Measurements from ENCODE around the gene SLC22A3. TPM values are rescaled to one million over a fixed set of nuclear protein-coding genes. Genes with fewer than 3 reads are reported as not detected.
"Not testable (repeated sequence)": the region's sequence is repeated elsewhere in the genome, so short reads cannot be mapped to it uniquely, and the experiment has no call there.

Gene SLC22A3
- total and polyA plus RNA-seq, 3 donors from 2014 or later = 5.7 to 10.3 (median 6.9) TPM

DNA sequence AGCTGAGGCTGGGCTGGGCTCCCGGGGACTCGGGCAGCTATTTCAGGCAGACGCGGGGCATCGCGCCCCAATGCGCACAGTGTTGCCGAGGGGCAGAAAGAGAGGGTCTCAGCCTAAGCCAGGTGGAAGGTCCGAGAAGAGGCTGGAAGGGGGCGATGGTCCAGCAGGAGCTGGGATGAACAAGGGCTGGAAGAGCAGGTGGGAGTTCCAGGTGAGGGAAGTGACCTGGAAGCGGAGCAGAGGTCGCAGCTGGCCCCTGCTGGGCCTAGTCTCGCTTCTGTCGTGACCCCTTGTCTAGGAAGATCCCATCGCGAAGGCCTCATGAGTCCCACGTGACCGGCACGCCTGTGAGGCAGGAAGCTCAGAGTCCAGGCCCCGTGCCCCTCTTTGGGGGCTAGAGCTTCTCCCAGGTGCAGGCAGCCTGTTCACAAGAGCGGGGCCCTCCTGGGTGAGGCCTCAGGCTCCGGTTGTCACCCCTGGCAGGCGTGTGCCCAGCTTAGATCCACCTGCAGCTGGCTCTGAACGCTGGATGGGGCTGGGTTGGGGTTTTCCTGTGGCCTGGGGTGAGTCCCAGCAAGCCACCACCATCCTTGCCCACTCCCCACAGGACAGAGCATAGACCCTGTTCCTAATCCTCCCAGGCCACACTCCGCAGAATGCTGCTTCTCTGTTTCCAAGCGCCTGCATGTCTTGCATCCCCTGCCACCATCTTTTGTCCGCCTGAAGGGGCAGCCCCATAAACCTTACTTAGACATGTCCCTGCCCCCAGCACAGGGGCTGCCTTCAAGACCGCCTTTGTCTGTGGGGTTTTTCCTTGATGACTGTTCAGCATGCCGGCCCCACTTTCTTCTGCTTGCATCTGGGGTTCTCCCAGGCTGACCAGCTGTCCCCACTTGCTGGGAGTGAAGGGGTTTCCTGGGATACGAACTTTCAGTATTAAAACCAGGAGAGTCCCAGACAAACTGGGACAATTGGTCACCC is 15.1 kb downstream of the SLC22A3 start:
- Histone ChIP-seq H3K4me1 (no peaks in the 10 kb centered on the region), H3K36me3 (ENCODE audit: low read depth, missing control alignments) (no peaks in the 10 kb centered on the region), H3K27ac (no peak overlapping the region), H3K4me3 (peak overlapping the region in 1 of 2 donors; percentile 27), H3K9me3 (no peaks in the 10 kb centered on the region), H3K27me3 (no peaks in the 10 kb centered on the region)
- DNase-seq = no peak
- 70 to 74% methylated on average over 19 to 30 of the region's 30 CpGs for WGBS, 2 donors
- TF ChIP-seq CTCF (IDR thresholded peaks at IDR 0.05) (no peak), POLR2A (IDR thresholded peaks at IDR 0.05) (no peak)
- intact Hi-C loops (cut with DNase I; ENCODE audit: low total_unique reads) = no loop called here

DNA sequence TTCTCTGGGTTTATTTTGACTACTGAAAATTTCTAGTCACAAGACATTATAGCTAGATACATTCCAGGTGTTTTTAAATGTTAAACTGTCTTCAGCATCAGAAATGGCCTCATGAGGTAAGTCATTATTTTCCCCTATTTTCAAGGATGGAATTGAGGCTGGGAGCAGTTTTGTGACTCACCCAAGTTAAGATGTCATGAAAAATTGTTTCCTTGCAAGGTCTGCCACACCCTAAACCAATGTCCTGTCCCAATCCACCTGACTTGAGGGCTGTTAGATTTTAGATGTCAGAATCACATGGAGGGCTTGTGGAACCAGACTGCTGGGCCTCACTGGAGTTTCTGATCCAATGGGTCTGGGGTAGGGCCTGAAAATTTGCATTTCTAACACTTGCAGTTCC is 16.9 kb downstream of the SLC22A3 start:
- Histone ChIP-seq H3K9me3 (no peaks in the 10 kb centered on the region), H3K4me1 (no peaks in the 10 kb centered on the region), H3K27me3 (no peaks in the 10 kb centered on the region), H3K27ac (no peak overlapping the region), H3K4me3 (no peak overlapping the region), H3K36me3 (ENCODE audit: low read depth, missing control alignments) (no peaks in the 10 kb centered on the region)
- TF ChIP-seq POLR2A (IDR thresholded peaks at IDR 0.05) (no peak), CTCF (IDR thresholded peaks at IDR 0.05) (no peak)
- intact Hi-C loops (cut with DNase I; ENCODE audit: low total_unique reads) = no loop called here
- no peak for DNase-seq

- no peak overlapping the region for H3K4me3 ChIP-seq
- H3K4me1 ChIP-seq = no peaks in the 10 kb centered on the region
- TF ChIP-seq CTCF (IDR thresholded peaks at IDR 0.05) = no peak
- TF ChIP-seq POLR2A (IDR thresholded peaks at IDR 0.05) = no peak
- 75 to 81% methylated on average over 6 of the region's 6 CpGs for WGBS, 2 donors
- DNase-seq = no peak
- H3K27me3 ChIP-seq = no peaks in the 10 kb centered on the region
- H3K9me3 ChIP-seq = no peaks in the 10 kb centered on the region
- H3K27ac ChIP-seq = no peak overlapping the region
- H3K36me3 ChIP-seq (ENCODE audit: low read depth, missing control alignments) = no peaks in the 10 kb centered on the region
- intact Hi-C loops (cut with DNase I; ENCODE audit: low total_unique reads) = no loop called here
Observed at GRCh38 chr6:160367798-160368547, 19.8 kb downstream of the SLC22A3 start.

GRCh38 chr6:160368670-160369069 is 20.5 kb downstream of the SLC22A3 start:
- H3K36me3 ChIP-seq (ENCODE audit: low read depth, missing control alignments) = no peaks in the 10 kb centered on the region
- no peaks in the 10 kb centered on the region for H3K27me3 ChIP-seq
- DNase-seq = no peak
- no peak overlapping the region for H3K4me3 ChIP-seq
- H3K27ac ChIP-seq = no peak overlapping the region
- intact Hi-C loops (cut with DNase I; ENCODE audit: low total_unique reads) = no loop called here
- 76 to 85% methylated on average over 4 of the region's 4 CpGs for WGBS, 2 donors
- H3K9me3 ChIP-seq = no peaks in the 10 kb centered on the region
- TF ChIP-seq POLR2A (IDR thresholded peaks at IDR 0.05) (no peak), CTCF (IDR thresholded peaks at IDR 0.05) (no peak)
- no peaks in the 10 kb centered on the region for H3K4me1 ChIP-seq

DNA sequence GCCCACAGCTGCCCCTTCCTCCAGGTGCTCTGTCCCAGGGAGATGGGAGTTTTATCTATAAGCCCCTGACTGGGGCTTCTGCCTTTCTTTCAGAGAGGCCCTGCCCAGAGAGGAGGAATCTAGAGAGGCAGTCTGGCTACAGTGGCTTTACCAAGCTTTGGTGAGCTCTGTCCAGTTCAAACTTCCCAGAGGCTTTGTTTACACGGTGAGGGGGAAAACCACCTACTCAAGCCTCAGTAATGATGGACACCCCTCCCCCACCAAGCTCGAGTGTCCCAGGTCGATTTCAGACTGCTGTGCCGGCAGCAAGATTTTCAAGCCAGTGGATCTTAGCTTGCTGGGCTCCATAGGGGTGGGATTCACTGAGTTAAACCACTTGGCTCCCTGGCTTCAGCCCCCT is 25.4 kb downstream of the SLC22A3 start:
- H3K9me3 ChIP-seq; H3K27me3 ChIP-seq; H3K4me3 ChIP-seq; DNase-seq; H3K4me1 ChIP-seq; H3K36me3 ChIP-seq (ENCODE audit: low read depth, missing control alignments); H3K27ac ChIP-seq; intact Hi-C loops (cut with DNase I; ENCODE audit: low total_unique reads): not testable (repeated sequence)
- 80 to 89% methylated on average over 4 of the region's 4 CpGs for WGBS, 2 donors

Data from testis (tissue), 3 donors.